GM21737 (cell line): ENCODE data around the gene B4GALT3.

Experiments used
- ATAC-seq: cut with Tn5 transposase; IDR thresholded peaks from one replicate; pipeline ENCODE4 v1.9.1; 2021; ENCODE audit warnings: mild to moderate bottlenecking, moderate library complexity; ENCODE audit not compliant: unreplicated experiment

Gene B4GALT3

GRCh38 chr1:161131523-161132409 lies 45.5 kb downstream of the B4GALT3 start:
- ATAC-seq: no peak

GRCh38 chr1:161130266-161130665 lies 47.0 kb downstream of the B4GALT3 start:
- ATAC-seq: no peak

GRCh38 chr1:161128591-161129420 lies 48.5 kb downstream of the B4GALT3 start:
- ATAC-seq: no peak

GRCh38 chr1:161127649-161128048 lies 49.7 kb downstream of the B4GALT3 start:
- no peak for ATAC-seq

- ATAC-seq: no peak
Measured at GRCh38 chr1:161122967-161123366, 54.3 kb downstream of the B4GALT3 start.

- no peak for ATAC-seq
Measured at GRCh38 chr1:161121834-161122233, 55.5 kb downstream of the B4GALT3 start.
